NT2/D1 (cell line): Measurements from ENCODE around the gene MMS19.

Experiments used
- DNase-seq: peaks from one replicate; pipeline ENCODE4 v3.0.0-alpha.2; 2011; ENCODE audit warnings: low read depth, low spot score
- H3K27me3 ChIP-seq: 2 replicates; pipeline ENCODE4 v1.6.0; 2011; ENCODE audit warnings: mild to moderate bottlenecking; ENCODE audit not compliant: insufficient read length, insufficient read depth
- H3K36me3 ChIP-seq: 2 replicates; pipeline ENCODE4 v1.6.1; 2011; ENCODE audit warnings: mild to moderate bottlenecking, low read length, mixed read lengths; ENCODE audit not compliant: insufficient read depth, insufficient read length
- H3K4me1 ChIP-seq: 2 replicates; pipeline ENCODE4 v1.5.1; 2011; ENCODE audit not compliant: insufficient read depth, insufficient read length
- H3K4me3 ChIP-seq: 2 replicates; pipeline ENCODE4 v1.5.1; 2011; ENCODE audit warnings: low read depth; ENCODE audit not compliant: insufficient read length
- H3K9ac ChIP-seq: 2 replicates; pipeline ENCODE4 v1.6.0; 2011; ENCODE audit warnings: low read depth; ENCODE audit not compliant: insufficient read length
- H3K9me3 ChIP-seq: 2 replicates; pipeline ENCODE4 v1.5.1; 2011; ENCODE audit warnings: mild to moderate bottlenecking, low read length; ENCODE audit not compliant: insufficient read depth
- SUZ12 ChIP-seq: IDR thresholded peaks from 2 replicates; pipeline ENCODE4 v1.6.1; 2011; ENCODE audit not compliant: insufficient read length, insufficient read depth; ENCODE audit errors: extremely low read depth
- YY1 ChIP-seq: IDR thresholded peaks from 2 replicates; pipeline ENCODE4 v1.6.1; 2011; ENCODE audit not compliant: insufficient read length, insufficient read depth
- ZNF274 ChIP-seq: IDR thresholded peaks from 2 replicates; pipeline ENCODE4 v1.6.1; 2011; ENCODE audit warnings: mild to moderate bottlenecking, low read depth, low read length

The MMS19 gene

GRCh38 chr10:97497572-97498075 is 598 bp downstream of the MMS19 start:
- Histone ChIP-seq H3K9ac (peak overlapping the region; percentile 94), H3K27me3 (peaks cover 28% of the 10 kb centered on the region), H3K4me3 (peak overlapping the region; percentile 93), H3K9me3 (no peaks in the 10 kb centered on the region), H3K4me1 (peaks cover 5% of the 10 kb centered on the region), H3K36me3 (peaks cover 22% of the 10 kb centered on the region)
- DNase-seq: no peak
- no peak for TF ChIP-seq SUZ12
- TF ChIP-seq YY1: no peak
- TF ChIP-seq ZNF274: no peak

DNA sequence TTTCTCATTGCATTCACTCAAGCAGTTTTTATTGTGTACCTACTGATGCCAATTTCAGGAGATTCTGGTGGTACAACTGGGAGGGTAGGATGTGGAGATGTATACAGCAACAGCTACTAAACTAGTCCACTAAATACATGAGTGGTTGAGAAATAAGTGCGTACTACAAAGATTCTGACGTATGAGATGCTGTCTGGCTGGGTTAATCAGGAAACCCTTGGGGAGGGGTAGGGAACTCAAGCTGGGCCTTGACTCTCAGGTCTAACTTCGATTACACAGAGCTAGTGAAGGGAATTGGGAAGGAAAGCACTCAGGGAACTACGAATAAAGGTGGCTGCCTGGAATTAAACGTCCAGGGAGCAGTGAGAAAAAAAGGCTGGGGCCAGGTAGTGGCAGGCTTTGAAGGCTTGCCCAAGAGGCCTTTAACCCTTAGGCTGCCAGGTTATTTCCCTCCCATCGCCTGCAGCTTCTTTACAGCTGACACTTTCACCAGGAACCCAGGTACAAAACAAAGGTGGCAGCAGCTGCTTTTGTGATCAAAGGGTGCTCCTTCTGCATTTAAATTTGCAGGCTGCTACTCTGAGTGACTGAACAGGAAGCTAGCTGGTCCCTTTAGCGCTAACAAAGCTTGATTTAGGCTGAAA is 3.2 kb downstream of the MMS19 start:
- no peak for DNase-seq
- peaks cover 23% of the 10 kb centered on the region for H3K36me3 ChIP-seq
- no peak overlapping the region for H3K4me3 ChIP-seq
- no peaks in the 10 kb centered on the region for H3K9me3 ChIP-seq
- peaks cover 2% of the 10 kb centered on the region for H3K4me1 ChIP-seq
- no peak for TF ChIP-seq YY1
- TF ChIP-seq SUZ12: no peak
- no peak for TF ChIP-seq ZNF274
- peaks cover 9% of the 10 kb centered on the region for H3K27me3 ChIP-seq
- H3K9ac ChIP-seq: no peak overlapping the region

DNA sequence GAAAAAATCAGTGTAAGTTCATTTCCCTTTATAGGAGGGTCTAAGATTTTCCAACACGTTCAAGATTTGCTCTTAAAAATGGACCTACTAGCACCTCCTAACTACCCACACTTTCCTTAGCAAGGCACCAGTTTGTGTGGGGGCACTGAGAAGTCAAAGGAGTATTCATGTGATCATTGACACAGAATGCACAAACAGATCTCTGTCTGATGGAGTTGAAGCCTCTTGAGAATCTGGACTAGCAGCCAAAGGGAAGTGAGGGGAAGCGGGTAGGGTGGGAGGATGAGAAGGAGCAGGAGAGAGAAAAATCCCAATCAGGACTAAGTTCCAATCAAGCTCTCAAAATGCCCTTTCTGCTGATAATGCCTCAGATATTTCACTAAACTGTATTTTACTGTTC is 4.1 kb downstream of the MMS19 start:
- H3K4me3 ChIP-seq: no peak overlapping the region
- no peaks in the 10 kb centered on the region for H3K9me3 ChIP-seq
- TF ChIP-seq SUZ12 (no peak), YY1 (no peak), ZNF274 (no peak)
- H3K27me3 ChIP-seq: peaks cover 1% of the 10 kb centered on the region
- H3K9ac ChIP-seq: no peak overlapping the region
- no peak for DNase-seq
- no peaks in the 10 kb centered on the region for H3K4me1 ChIP-seq
- H3K36me3 ChIP-seq: peaks cover 23% of the 10 kb centered on the region

DNA sequence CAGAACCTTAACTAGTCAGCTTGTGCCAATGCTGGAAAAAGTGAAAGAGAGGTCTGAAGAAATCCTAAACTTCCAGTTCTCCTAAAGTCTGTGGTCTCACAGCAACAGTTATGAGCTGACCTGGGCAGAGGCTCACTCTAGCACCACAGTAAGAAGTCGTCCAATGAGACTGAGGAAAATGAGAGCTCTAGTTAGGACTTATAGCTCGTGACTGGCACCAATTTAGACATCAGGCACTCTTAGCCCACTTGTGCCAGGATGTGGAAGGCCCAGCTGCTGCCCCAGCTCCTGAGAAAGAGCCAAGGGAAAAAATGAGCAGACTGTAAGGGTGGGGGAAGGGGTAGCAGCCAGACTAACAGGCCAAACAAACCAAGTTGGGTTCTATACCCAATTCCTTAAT is 7.6 kb downstream of the MMS19 start:
- Histone ChIP-seq H3K36me3 (peaks cover 17% of the 10 kb centered on the region), H3K4me3 (no peak overlapping the region), H3K9ac (no peak overlapping the region), H3K27me3 (no peaks in the 10 kb centered on the region), H3K9me3 (no peaks in the 10 kb centered on the region), H3K4me1 (no peaks in the 10 kb centered on the region)
- no peak for DNase-seq
- no peak for TF ChIP-seq SUZ12
- TF ChIP-seq ZNF274: no peak
- TF ChIP-seq YY1: no peak

GRCh38 chr10:97485647-97486281 is 12.5 kb downstream of the MMS19 start:
- Histone ChIP-seq H3K4me1 (no peaks in the 10 kb centered on the region), H3K27me3 (no peaks in the 10 kb centered on the region), H3K9me3 (no peaks in the 10 kb centered on the region), H3K36me3 (peaks cover 19% of the 10 kb centered on the region), H3K4me3 (no peak overlapping the region), H3K9ac (no peak overlapping the region)
- TF ChIP-seq SUZ12: no peak
- no peak for TF ChIP-seq YY1
- no peak for TF ChIP-seq ZNF274
- DNase-seq: no peak

DNA sequence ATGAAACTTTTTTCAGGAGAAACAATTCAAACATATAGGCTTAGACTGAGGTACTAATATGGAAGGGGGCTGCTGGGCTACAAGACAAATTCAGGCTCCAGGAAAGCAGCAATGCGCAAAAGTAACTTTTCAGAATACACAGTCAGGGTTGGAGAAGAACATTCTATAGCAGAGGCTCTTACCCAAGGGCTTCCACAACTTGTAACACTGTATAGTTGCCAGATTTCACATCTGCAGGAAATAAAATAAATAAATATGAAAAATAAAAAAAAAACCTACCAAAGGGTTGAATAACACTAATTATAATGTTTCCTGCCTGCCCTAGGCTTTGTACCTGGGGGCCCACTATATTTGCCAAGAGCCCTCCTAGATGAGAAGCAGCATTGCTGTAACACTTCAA is 14.3 kb downstream of the MMS19 start:
- H3K36me3 ChIP-seq: peaks cover 35% of the 10 kb centered on the region
- H3K9ac ChIP-seq: no peak overlapping the region
- no peak overlapping the region for H3K4me3 ChIP-seq
- H3K27me3 ChIP-seq: no peaks in the 10 kb centered on the region
- TF ChIP-seq ZNF274: no peak
- no peak for TF ChIP-seq SUZ12
- TF ChIP-seq YY1: no peak
- no peaks in the 10 kb centered on the region for H3K9me3 ChIP-seq
- DNase-seq: no peak
- H3K4me1 ChIP-seq: no peaks in the 10 kb centered on the region

- Histone ChIP-seq H3K9me3 (no peaks in the 10 kb centered on the region), H3K4me1 (no peaks in the 10 kb centered on the region), H3K9ac (no peak overlapping the region), H3K27me3 (no peaks in the 10 kb centered on the region), H3K4me3 (no peak overlapping the region), H3K36me3 (peaks cover 39% of the 10 kb centered on the region)
- DNase-seq: no peak
- no peak for TF ChIP-seq SUZ12
Observed at GRCh38 chr10:97483506-97483905, 14.7 kb downstream of the MMS19 start.
